Neural progenitor cell (in vitro differentiated cells): ENCODE data around the gene TMPRSS13.

Experiments
- CTCF ChIP-seq: fragments of 200-600 bp; sonication (generic); IDR thresholded peaks from 2 replicates; pipeline ENCODE4 v1.5.1; 2017; ENCODE audit warnings: antibody characterized with exemption, mild to moderate bottlenecking
- EZH2phosphoT487 ChIP-seq: fragments of 200-600 bp; sonication (generic); IDR thresholded peaks from 2 replicates; pipeline ENCODE4 v1.6.1; 2017; ENCODE audit warnings: antibody characterized with exemption

DNA sequence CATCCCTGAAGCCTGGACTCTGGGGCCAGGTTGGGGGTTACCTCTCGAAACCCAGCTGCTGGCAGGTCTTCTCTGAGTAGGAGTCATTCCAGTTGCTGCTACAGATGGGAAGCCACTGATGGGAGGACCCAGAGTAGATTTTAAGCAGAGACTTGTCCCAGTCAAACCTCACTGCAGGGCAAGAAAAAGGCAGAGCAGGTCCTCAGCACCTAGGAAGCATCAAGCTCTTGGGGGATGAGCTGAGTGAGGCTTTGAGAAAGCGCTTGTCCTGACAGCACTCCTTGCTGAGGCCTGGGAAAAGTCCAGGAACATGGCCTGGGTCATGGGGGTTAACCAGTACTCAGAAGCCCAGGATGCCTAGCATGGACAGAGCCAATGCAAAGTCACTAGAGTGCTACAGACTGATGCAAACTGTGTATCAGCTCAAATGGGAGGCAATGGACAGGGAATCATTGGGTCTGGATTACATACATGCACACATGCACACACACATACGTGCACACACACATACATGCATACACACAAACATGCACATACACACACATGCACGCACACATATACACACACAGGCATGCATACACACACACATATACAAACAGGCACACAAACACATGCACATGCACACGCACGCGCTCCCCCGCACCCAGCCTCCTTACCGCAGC is 15.3 kb downstream of the TMPRSS13 start:
- TF ChIP-seq CTCF (no peak), EZH2phosphoT487 (no peak)
